Bronchial epithelial cell (primary cell): ENCODE results near the gene PDIA2. TPM values are rescaled to one million over a fixed set of nuclear protein-coding genes. Genes with fewer than 3 reads are reported as not detected.

Source experiments
- DNase-seq: peaks from one replicate; pipeline ENCODE4 v3.0.0-alpha.2; 2010; ENCODE audit warnings: low read depth
- FAIRE-seq: peaks from 2 replicates; lab custom pipeline; 2011; peaks lifted over from hg19 to GRCh38; lab: Jason Lieb, UNC
- H3K27me3 ChIP-seq: 2 replicates; pipeline ENCODE4 v1.5.1; 2011; ENCODE audit warnings: low read length; ENCODE audit not compliant: control insufficient read depth, insufficient read depth
- H3K36me3 ChIP-seq: 2 replicates; pipeline ENCODE4 v1.5.1; 2011; ENCODE audit warnings: low read length; ENCODE audit not compliant: control insufficient read depth, insufficient read depth
- H3K4me3 ChIP-seq: 2 replicates; pipeline ENCODE4 v1.5.1; 2011; ENCODE audit warnings: mild to moderate bottlenecking, low read depth, low read length, control low read depth
- CTCF ChIP-seq: IDR thresholded peaks from 2 replicates; pipeline ENCODE4 v1.5.1; 2011; ENCODE audit warnings: mild to moderate bottlenecking, moderate library complexity, low read length, control low read depth, inconsistent platforms; ENCODE audit not compliant: insufficient read depth, severe bottlenecking
- total RNA-seq: library from RNA; depleted of rRNA; stranded (reverse); fragments of >200 nt; gene quantifications from 2 replicates; pipeline ENCODE4 v1.2.1, GENCODE V29; 2014

The PDIA2 gene
- total RNA-seq, 1 donor from 2014 or later, result not detected

GRCh38 chr16:279531-279930 is 3.4 kb upstream of the PDIA2 start:
- no peak overlapping the region for H3K4me3 ChIP-seq
- H3K27me3 ChIP-seq, result peaks cover 21% of the 10 kb centered on the region
- DNase-seq (no peak), FAIRE-seq (no peak)
- no peak for TF ChIP-seq CTCF
- H3K36me3 ChIP-seq, result no peaks in the 10 kb centered on the region

GRCh38 chr16:280005-280460 is 2.9 kb upstream of the PDIA2 start:
- no peak for DNase-seq
- FAIRE-seq, result no peak
- H3K27me3 ChIP-seq, result peaks cover 19% of the 10 kb centered on the region
- H3K4me3 ChIP-seq, result no peak overlapping the region
- TF ChIP-seq CTCF, result no peak
- no peaks in the 10 kb centered on the region for H3K36me3 ChIP-seq

GRCh38 chr16:280552-280951 is 2.4 kb upstream of the PDIA2 start, which contains the start of gene ARHGDIG:
Gene ARHGDIG, plus strand, starts transcription at chr16:280591. Its CDS starts 90 bp downstream, at chr16:280681.
- Histone ChIP-seq H3K27me3 (peaks cover 16% of the 10 kb centered on the region), H3K4me3 (no peak within 1 kb of the TSS), H3K36me3 (no peaks in the 10 kb centered on the region)
- DNase-seq (no peak), FAIRE-seq (no peak)
- TF ChIP-seq CTCF, result no peak

- DNase-seq (no peak), FAIRE-seq (no peak)
- no peak overlapping the region for H3K4me3 ChIP-seq
- peaks cover 16% of the 10 kb centered on the region for H3K27me3 ChIP-seq
- no peaks in the 10 kb centered on the region for H3K36me3 ChIP-seq
- TF ChIP-seq CTCF, result no peak
Observed at GRCh38 chr16:280991-281659, 1.8 kb upstream of the PDIA2 start.

GRCh38 chr16:281660-282255 is 1.2 kb upstream of the PDIA2 start:
- no peak for FAIRE-seq
- H3K36me3 ChIP-seq, result no peaks in the 10 kb centered on the region
- peaks cover 12% of the 10 kb centered on the region for H3K27me3 ChIP-seq
- H3K4me3 ChIP-seq, result no peak overlapping the region
- no peak for DNase-seq
- no peak for TF ChIP-seq CTCF
